ENCODE measurements around the gene PNMA6A.

PNMA6A gene

GRCh38 chrX:153052534-153052933, 19.7 kb upstream of the PNMA6A start:
- H3K4me3 ChIP-seq (ENCODE audit: low read depth, low read length): no peak overlapping the region
- in situ Hi-C loops (cut with HindIII; ENCODE audit: low sequenced_read_pairs): no loop called here
- no peak for DNase-seq (ENCODE audit: low read depth)
- no peak for TF ChIP-seq CTCF (IDR thresholded peaks at IDR 0.05; ENCODE audit: low read depth, low read length, missing control alignments)

GRCh38 chrX:153055871-153056749, 16.1 kb upstream of the PNMA6A start, which contains the start of gene PNMA3:
TSS of gene PNMA3 (plus strand) at chrX:153056470. CDS start at chrX:153057056, 586 bp downstream.
- no peak for TF ChIP-seq CTCF (IDR thresholded peaks at IDR 0.05; ENCODE audit: low read depth, low read length, missing control alignments)
- in situ Hi-C loops (cut with HindIII; ENCODE audit: low sequenced_read_pairs): no loop called here
- no peak for DNase-seq (ENCODE audit: low read depth)
- H3K4me3 ChIP-seq (ENCODE audit: low read depth, low read length): no peak within 1 kb of the TSS

- TF ChIP-seq CTCF (IDR thresholded peaks at IDR 0.05; ENCODE audit: low read depth, low read length, missing control alignments): no peak
- in situ Hi-C loops (cut with HindIII; ENCODE audit: low sequenced_read_pairs): no loop called here
- DNase-seq (ENCODE audit: low read depth): no peak
- H3K4me3 ChIP-seq (ENCODE audit: low read depth, low read length): no peak overlapping the region
Observed at GRCh38 chrX:153057281-153057680, 15.0 kb upstream of the PNMA6A start.

- DNase-seq (ENCODE audit: low read depth): no peak
- TF ChIP-seq CTCF (IDR thresholded peaks at IDR 0.05; ENCODE audit: low read depth, low read length, missing control alignments): no peak
- in situ Hi-C loops (cut with HindIII; ENCODE audit: low sequenced_read_pairs): no loop called here
- no peak overlapping the region for H3K4me3 ChIP-seq (ENCODE audit: low read depth, low read length)
Observed at GRCh38 chrX:153059191-153060094, 12.8 kb upstream of the PNMA6A start.

- in situ Hi-C loops (cut with HindIII; ENCODE audit: low sequenced_read_pairs): no loop called here
- TF ChIP-seq CTCF (IDR thresholded peaks at IDR 0.05; ENCODE audit: low read depth, low read length, missing control alignments): no peak
- H3K4me3 ChIP-seq (ENCODE audit: low read depth, low read length): no peak overlapping the region
- no peak for DNase-seq (ENCODE audit: low read depth)
Observed at GRCh38 chrX:153060095-153060445, 12.2 kb upstream of the PNMA6A start.

- in situ Hi-C loops (cut with HindIII; ENCODE audit: low sequenced_read_pairs): no loop called here
- no peak for TF ChIP-seq CTCF (IDR thresholded peaks at IDR 0.05; ENCODE audit: low read depth, low read length, missing control alignments)
- DNase-seq (ENCODE audit: low read depth): no peak
- no peak overlapping the region for H3K4me3 ChIP-seq (ENCODE audit: low read depth, low read length)
Observed at GRCh38 chrX:153061732-153062131, 10.5 kb upstream of the PNMA6A start.
